NB4 (cell line): ENCODE data around the gene CPNE5.

Source experiments
- CTCF ChIP-seq: IDR thresholded peaks from one replicate; pipeline ENCODE4 v1.5.1; 2012; ENCODE audit warnings: low read depth, low read length
- POLR2A ChIP-seq: IDR thresholded peaks from 2 replicates; pipeline ENCODE4 v1.6.1; 2011; ENCODE audit warnings: mild to moderate bottlenecking; ENCODE audit not compliant: insufficient read length; ENCODE audit errors: extremely low read depth

GRCh38 chr6:36728289-36729160 lies 110.7 kb downstream of the CPNE5 start:
- no peak for TF ChIP-seq CTCF
- TF ChIP-seq POLR2A = no peak
